ENCODE data around the gene DUSP22. TPM values are rescaled to one million over a fixed set of nuclear protein-coding genes. Genes with fewer than 3 reads are reported as not detected.
A peak's percentile ranks its signal among the peaks of the same experiment; 100 is the strongest.

Gene DUSP22
- total RNA-seq, 2 donors from 2014 or later, result 33.5 to 35.4 TPM

- peaks cover 40% of the 10 kb centered on the region for H3K9me3 Mint-ChIP-seq
- no peak overlapping the region for H3K27ac Mint-ChIP-seq
- peaks cover 5% of the 10 kb centered on the region for H3K36me3 Mint-ChIP-seq (ENCODE audit: low read depth)
- H3K9me3 ChIP-seq (ENCODE audit: control insufficient read depth, low read length), result no peaks in the 10 kb centered on the region
- H3K4me1 Mint-ChIP-seq, result no peaks in the 10 kb centered on the region
- peaks cover 3% of the 10 kb centered on the region for H3K36me3 ChIP-seq (ENCODE audit: control insufficient read depth, insufficient read depth, low read length)
- no peak for TF ChIP-seq CTCF (conservative IDR thresholded peaks at IDR 0.05)
- no peaks in the 10 kb centered on the region for H3K27me3 ChIP-seq (ENCODE audit: control insufficient read depth, insufficient read depth, low read length, poor library complexity, severe bottlenecking)
- H3K4me3 ChIP-seq (ENCODE audit: low read length), result no peak overlapping the region
- no peak overlapping the region for H3K9ac ChIP-seq (ENCODE audit: extremely low read depth, low read length, poor library complexity, severe bottlenecking)
- no peaks in the 10 kb centered on the region for H3K4me1 ChIP-seq (ENCODE audit: control insufficient read depth, insufficient read depth, low read length)
- H3K4me3 Mint-ChIP-seq, result no peak overlapping the region
- no peak for DNase-seq
- H3K27ac ChIP-seq (ENCODE audit: low read depth, low read length), result no peak overlapping the region
- no peaks in the 10 kb centered on the region for H3K27me3 Mint-ChIP-seq (ENCODE audit: insufficient read depth)
- WGBS, 2 experiments (ENCODE audit: insufficient coverage in 1 of 2, insufficient read length in 1 of 2), result 52% methylated on average over 3 of the region's 3 CpGs; no CpG with 5 or more reads in 1 of the 2 experiments
Measured at GRCh38 chr6:321536-322258, 29.4 kb downstream of the DUSP22 start.

DNA sequence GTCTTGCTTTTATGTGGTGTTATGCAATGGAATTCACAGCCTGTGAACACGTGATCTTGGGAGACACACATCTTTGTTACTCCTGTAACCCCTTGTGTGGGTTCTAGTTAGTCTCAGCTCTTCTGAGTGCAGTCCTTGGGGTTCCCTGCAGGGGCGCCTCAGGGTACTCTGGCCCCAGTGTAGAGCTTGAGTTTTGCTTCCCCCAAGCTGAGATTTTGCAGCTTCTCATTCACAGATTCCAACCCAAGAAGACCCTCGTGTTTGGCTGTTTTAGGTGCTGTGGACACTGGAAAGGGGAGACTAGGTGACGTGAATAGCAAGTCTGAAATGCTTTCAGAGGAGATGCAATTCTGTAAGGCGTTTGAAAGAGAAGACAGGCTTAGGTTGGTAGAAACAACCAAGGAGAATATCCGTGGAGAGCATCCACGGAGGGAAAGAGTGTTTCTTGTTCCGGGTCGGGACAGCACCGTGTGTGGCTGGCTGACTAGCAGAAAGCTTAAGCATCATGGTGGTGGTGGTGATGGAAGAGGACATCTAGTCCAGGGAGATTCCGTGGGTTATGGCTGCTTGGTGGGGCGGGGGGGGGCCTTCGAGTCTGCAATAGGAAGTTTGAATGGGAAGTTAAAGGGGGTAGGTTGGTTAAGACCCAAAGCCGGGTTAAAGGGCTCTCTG, 30.1 kb downstream of the DUSP22 start:
- Histone ChIP-seq H3K27me3 (ENCODE audit: control insufficient read depth, insufficient read depth, low read length, poor library complexity, severe bottlenecking) (no peaks in the 10 kb centered on the region), H3K4me3 (ENCODE audit: low read length) (no peak overlapping the region), H3K9me3 (ENCODE audit: control insufficient read depth, low read length) (no peaks in the 10 kb centered on the region), H3K36me3 (ENCODE audit: control insufficient read depth, insufficient read depth, low read length) (peaks cover 6% of the 10 kb centered on the region), H3K9ac (ENCODE audit: extremely low read depth, low read length, poor library complexity, severe bottlenecking) (no peak overlapping the region), H3K4me1 (ENCODE audit: control insufficient read depth, insufficient read depth, low read length) (no peaks in the 10 kb centered on the region), H3K27ac (ENCODE audit: low read depth, low read length) (no peak overlapping the region)
- Mint-ChIP-seq H3K27me3 (ENCODE audit: insufficient read depth) (no peaks in the 10 kb centered on the region), H3K4me3 (no peak overlapping the region), H3K27ac (no peak overlapping the region), H3K4me1 (no peaks in the 10 kb centered on the region), H3K9me3 (peaks cover 36% of the 10 kb centered on the region), H3K36me3 (ENCODE audit: low read depth) (peaks cover 6% of the 10 kb centered on the region)
- TF ChIP-seq CTCF (conservative IDR thresholded peaks at IDR 0.05), result peak; percentile 53
- peak; percentile 64 for DNase-seq
- 82% methylated on average over 10 to 13 of the region's 14 CpGs for WGBS, 2 experiments (ENCODE audit: insufficient coverage in 1 of 2, insufficient read length in 1 of 2)

DNA sequence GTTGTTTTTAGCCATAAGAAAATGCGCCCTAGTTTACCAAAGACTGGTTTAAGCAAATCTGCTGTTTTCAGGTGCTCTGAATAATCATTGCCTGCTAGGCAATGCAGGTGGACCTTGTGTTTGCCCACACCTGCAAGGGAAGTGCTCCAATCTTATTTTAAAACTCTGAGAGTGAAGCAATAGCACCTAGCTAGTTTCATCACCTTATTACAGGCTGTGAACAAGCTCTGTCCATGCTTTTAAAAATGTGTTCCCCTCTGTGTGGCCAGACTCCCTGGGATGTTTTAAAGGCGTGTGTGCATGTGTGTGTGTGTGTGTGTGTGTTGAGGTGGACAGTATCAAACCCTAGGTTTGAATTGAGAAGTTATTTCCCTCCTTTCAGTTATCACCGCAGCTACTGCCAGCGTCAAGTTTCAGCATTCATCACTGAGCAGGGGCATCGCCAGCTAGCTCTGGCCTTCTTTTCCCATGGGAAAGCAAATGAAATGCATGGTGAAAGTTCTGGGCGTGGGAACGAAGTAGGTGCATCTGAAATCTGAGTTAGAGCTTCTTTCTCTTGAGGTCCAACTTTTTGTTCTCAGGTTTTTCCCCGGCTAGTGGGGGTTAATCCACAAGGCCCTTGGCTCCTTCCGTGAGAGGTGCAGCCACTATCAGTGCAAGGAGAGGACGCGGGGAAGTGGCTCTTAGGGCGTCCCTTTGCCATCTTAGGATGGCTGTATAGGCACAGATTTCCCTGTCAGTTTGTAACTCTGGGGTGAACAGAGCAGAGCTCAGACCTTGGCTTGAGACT, 30.8 kb downstream of the DUSP22 start:
- H3K27ac Mint-ChIP-seq, result no peak overlapping the region
- no peak for TF ChIP-seq CTCF (conservative IDR thresholded peaks at IDR 0.05)

More for the DNA sequence above, 30.8 kb downstream of the DUSP22 start:
- H3K9me3 ChIP-seq (ENCODE audit: control insufficient read depth, low read length), result no peaks in the 10 kb centered on the region
- DNase-seq, result no peak
- H3K27ac ChIP-seq (ENCODE audit: low read depth, low read length), result no peak overlapping the region
- no peak overlapping the region for H3K4me3 Mint-ChIP-seq
- H3K27me3 ChIP-seq (ENCODE audit: control insufficient read depth, insufficient read depth, low read length, poor library complexity, severe bottlenecking), result no peaks in the 10 kb centered on the region
- H3K4me1 Mint-ChIP-seq, result no peaks in the 10 kb centered on the region
- H3K36me3 Mint-ChIP-seq (ENCODE audit: low read depth), result peaks cover 10% of the 10 kb centered on the region
- WGBS, 2 experiments (ENCODE audit: insufficient coverage in 1 of 2, insufficient read length in 1 of 2), result 84 to 85% methylated on average over 12 of the region's 12 CpGs
- no peak overlapping the region for H3K9ac ChIP-seq (ENCODE audit: extremely low read depth, low read length, poor library complexity, severe bottlenecking)
- peaks cover 29% of the 10 kb centered on the region for H3K9me3 Mint-ChIP-seq
- peaks cover 6% of the 10 kb centered on the region for H3K36me3 ChIP-seq (ENCODE audit: control insufficient read depth, insufficient read depth, low read length)
- no peaks in the 10 kb centered on the region for H3K27me3 Mint-ChIP-seq (ENCODE audit: insufficient read depth)
- no peaks in the 10 kb centered on the region for H3K4me1 ChIP-seq (ENCODE audit: control insufficient read depth, insufficient read depth, low read length)
- H3K4me3 ChIP-seq (ENCODE audit: low read length), result no peak overlapping the region
